H1 (cell line): ENCODE results near the gene ENTPD8.

Experiments used
- EP300 ChIP-seq, 2 experiments: IDR thresholded peaks; 1 replicate in 1 of 2; 2 replicates in 1 of 2; pipeline ENCODE4 v1.6.1; 2011 to 2012; ENCODE audit warnings: low read depth in 2 of 2, low read length in 2 of 2, mild to moderate bottlenecking in 2 of 2, borderline replicate concordance in 1 of 2, inconsistent platforms in 1 of 2, moderate library complexity in 1 of 2
- TEAD4 ChIP-seq: IDR thresholded peaks from 2 replicates; pipeline ENCODE4 v1.6.1; 2012; ENCODE audit warnings: low read depth, low read length, inconsistent platforms, mixed read lengths
- TF ChIP-seq, protein P1 (sequence below): IDR thresholded peaks from 2 replicates; pipeline ENCODE4 v1.6.1; 2012; ENCODE audit warnings: inconsistent platforms

DNA sequence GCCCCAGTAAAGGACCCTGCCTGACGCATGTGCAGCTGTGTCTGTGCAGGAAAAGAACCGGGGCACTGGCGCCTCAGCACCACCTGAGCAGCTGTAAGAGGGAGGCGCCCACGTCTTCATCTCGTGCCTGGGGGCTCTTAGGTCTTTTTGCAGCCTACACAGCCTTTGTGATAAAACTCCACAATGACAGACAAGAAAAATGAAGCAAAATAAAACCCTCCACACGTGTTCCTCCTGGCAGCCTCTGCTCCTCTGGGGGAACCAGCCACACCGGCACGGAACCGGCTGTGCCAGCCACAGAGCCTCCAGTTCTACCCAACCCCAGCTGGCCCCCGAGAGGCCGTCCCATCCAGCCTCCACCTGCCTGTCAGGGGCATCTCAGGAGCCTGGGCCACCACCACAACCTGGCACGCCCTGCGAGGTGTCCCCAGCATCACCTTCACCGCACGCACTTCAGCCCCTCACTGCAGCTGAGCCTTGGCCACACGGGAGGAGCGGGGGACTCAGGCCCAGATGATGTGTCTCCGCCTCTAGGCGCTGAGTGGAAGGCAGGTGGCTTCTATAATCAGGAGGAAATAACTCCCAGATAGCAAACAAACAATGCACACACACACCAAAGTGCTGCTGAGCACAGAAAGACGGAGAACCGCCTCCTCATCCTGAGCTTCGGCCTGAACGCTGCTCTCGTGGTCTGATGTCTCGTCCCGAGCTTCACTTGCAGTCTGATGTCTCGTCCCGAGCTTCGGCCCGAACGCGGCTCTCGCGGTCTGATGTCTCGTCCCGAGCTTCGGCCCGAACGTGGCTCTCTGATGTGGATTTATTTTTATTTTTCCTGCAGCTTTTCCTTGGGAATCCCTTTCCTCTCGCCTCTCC, 46.5 kb upstream of the ENTPD8 start:
- no peak for TF ChIP-seq TEAD4
- TF ChIP-seq, protein P1, sequence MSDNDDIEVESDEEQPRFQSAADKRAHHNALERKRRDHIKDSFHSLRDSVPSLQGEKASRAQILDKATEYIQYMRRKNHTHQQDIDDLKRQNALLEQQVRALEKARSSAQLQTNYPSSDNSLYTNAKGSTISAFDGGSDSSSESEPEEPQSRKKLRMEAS: no peak
- no peak for TF ChIP-seq EP300 (IDR thresholded peaks at IDR 0.05; ENCODE audit: borderline replicate concordance in 1 of 2, low read depth in 2 of 2, low read length in 2 of 2)
